ENCODE data around the gene MYPN. TPM values are rescaled to one million over a fixed set of nuclear protein-coding genes. Genes with fewer than 3 reads are reported as not detected.
"Not testable (repeated sequence)": the region's sequence is repeated elsewhere in the genome, so short reads cannot be mapped to it uniquely, and the experiment has no call there.

Gene MYPN
- total RNA-seq, 1 donor from 2014 or later = 1.4 TPM

DNA sequence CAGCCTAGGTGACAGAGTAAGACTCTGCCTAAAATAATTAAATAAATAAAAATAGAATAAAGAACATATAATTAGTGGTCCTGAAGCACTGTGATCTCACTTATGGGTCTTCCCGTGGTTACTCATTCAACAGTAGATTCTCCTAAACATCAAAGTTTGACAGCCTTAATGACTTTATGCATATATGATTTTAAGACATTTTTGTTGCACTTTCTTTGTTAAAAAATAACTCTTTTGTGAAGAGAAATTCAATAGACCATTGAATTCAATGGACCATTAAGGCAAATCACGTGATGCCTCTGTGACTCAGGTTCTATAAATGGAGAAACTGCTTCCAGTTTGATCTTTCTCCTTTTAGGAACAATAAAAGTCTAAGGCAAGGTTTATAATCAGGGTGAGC lies 63.0 kb downstream of the MYPN start:
- no peak for DNase-seq (ENCODE audit: low spot score)

DNA sequence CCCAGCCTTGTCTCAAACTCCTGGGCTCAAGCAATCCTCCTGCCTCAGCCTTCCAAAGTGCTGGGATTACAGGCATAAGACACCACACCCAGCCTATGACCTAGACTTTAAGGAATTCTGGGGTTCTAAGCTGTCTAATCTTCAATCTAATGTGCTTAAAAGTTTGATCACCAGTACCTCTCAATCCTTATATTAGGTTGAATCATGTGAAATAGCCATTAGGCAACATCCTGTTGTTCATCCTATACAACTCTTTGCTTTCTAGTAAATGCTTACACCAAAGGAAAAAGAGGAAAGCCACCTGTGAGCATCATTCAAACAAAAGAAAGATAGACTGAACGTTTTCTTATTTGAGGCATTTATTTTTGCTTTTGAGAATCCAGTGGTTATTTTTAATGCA lies 66.7 kb downstream of the MYPN start:
- DNase-seq (ENCODE audit: low spot score) = no peak

DNA sequence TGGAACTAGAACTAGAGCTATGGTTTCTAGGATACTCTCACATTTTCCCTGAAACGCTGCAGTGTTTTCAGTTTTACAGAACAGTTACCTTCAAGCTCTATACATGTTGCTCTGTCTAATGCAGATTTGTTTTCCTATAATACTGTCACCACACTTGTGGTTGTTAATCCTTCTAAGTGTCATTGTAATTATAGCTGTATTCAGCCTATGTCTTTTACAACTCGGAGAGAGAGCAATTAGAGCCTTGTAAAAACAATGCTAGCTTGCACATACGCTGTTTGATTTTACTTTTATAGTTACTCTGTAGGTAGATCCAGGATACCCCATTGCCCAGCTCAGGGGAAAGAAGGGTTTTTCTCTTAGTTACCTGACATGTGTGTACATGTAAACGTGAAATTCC lies 67.5 kb downstream of the MYPN start:
- DNase-seq (ENCODE audit: low spot score) = no peak

DNA sequence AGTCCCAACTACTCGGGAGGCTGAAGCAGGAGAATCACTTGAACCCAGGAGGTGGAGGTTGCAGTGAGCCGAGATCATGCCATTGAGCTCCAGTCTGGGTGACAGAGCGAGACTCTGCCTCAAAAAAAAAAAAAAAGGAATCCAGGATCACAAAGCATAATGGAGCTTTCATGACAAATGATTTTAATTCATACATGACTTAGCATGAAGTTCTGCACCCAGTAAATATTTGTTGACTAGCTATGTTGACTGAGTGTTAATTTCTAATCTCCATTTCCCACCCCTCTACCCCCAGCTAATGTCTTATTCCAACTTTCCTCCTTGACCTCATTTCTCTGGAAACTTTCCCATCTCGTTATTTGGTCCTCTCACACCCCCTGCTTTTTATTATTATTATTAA lies 69.3 kb downstream of the MYPN start:
- DNase-seq (ENCODE audit: low spot score) = no peak

DNA sequence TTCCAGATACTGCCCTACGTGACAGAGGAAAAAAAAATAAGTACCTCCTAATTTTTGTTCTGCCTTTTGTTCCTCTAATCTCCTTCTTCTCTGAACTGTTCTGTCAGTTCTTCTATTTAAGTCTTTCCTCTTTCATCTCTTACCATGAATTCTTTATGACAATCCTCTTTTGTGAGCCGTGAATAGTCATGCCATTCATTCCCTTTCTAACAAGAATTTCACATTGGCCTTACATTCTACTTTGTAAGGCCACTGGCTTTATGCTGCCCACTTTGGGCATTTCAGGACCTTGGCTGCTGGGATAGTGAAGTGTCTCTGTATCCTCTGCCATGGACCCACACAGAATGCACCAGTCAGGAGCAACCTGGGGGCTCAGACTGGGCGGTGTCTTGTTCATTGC lies 69.7 kb downstream of the MYPN start:
- DNase-seq (ENCODE audit: low spot score) = no peak

DNA sequence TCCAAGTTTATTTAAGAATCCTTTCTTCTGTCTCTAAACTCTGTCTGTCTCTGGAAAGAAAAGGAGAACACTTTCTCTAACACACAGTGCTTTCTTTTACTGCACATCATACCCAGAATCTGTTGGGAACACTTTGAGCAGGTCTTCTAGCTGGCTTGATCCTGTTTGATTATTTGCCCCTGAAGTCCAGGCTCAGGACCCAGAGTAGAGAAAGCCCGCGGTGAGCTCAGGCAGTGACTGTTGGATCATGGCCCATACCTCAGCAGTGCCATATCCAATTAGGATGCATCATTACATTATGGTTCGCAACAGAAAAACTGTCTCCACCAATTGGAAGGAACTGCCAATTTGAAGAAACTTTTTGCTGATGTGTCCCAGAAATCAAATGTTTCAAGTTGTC lies 71.2 kb downstream of the MYPN start:
- DNase-seq (ENCODE audit: low spot score) = no peak

DNA sequence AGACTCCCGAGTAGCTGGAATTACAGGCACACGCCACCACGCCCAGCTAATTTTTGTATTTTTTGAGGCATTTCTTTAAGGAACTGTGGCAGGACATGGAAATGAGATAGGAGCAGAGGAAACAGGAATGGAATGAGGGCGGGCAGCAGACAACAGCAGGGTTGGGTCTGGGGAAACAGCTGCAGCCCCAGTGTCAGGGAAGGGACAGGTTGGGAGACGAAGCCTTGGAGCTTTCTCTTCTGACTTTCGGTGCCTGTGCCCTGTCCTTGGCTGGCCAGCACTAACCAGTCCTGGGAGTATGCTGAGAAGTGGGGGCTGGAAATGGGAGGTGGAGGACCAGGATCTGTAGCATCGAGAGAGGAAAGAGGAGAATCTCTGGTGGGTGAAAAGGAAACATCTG lies 75.3 kb downstream of the MYPN start:
- no peak for DNase-seq (ENCODE audit: low spot score)

DNA sequence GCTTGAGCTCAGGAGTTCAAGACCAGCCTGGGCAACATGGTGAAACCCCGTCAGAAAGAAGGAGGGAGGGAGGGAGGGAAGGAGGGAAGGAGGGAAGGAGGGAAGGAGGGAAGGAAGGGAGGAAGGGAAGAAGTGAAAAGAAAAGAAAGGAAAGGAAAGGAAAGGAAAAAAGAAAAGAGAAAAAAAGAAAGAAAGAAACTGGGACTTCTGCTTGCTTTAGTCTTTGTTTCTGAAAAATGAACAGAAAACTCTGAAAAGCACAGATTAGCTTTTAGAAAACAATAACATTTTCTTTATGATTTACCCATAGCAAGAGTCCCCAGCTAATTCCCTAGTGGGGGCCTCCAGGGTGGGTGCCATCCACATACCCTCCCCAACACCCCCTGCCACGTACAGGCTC lies 75.8 kb downstream of the MYPN start:
- DNase-seq (ENCODE audit: low spot score) = no peak

DNA sequence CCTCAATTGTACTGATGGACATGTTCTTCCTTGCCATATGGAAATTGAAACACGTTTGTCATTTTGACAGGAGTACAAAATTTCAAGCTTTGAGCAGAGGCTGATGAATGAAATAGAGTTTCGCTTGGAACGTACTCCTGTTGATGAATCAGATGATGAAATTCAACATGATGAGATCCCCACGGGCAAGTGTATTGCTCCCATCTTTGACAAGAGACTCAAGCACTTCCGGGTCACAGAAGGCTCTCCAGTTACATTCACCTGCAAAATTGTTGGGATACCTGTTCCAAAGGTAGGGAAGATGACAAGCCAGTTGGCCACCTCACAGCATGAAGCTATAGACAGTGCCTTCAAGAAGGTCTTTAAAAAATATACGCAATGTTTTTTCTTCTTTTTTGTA lies 79.5 kb downstream of the MYPN start:
- no peak for DNase-seq (ENCODE audit: low spot score)

DNA sequence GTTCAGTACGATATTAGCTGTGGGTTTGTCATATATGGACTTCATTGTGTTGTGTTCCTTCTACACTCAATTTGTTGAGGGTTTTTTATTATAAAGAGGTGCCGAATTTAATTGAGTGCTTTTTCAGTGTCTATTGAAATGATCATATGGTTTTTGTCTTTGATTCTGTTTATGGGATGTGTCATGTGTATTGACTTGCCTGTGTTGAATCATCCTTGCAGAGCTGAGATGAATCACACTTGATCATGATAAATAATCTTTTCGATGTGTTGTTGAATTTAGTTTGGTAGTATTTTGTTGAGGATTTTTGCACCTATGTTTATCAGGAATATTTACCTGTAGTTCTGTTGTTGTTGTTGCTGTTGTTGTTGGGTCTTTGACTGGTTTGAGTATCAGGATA lies 82.8 kb downstream of the MYPN start:
- DNase-seq (ENCODE audit: low spot score) = no peak

DNA sequence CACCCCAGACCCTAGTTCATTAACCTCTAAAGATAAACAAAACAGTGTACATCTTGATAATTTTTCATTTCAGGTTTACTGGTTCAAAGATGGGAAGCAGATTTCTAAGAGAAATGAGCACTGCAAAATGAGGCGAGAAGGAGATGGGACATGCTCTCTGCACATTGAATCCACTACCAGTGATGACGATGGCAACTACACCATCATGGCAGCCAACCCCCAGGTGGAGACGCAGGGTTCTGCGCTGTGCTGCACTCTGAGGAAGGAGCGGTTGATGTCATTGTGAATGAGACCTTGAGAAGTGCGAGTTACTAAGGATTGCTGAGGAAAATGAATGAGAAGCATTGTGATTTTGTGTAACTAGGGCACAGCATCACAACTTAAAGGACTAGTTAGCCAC lies 85.0 kb downstream of the MYPN start:
- DNase-seq (ENCODE audit: low spot score) = no peak

DNA sequence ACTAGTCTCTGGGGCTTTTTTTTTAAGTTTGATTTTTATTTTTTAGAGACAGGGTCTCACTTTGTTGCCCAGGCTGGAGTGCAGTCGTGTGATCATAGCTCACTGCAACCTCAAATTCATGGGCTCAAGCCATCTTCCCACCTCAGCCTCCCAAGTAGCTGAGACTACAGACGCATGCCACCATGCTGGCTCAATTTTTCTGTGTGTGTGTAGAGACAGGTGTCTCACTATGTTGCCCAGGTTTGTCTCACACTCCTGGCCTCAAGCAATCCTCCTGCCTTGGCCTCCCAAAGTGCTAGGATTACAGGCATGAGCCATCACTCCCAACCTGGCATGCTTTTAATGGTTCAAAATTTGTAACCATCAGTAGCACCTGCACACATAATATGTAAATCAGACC lies 86.5 kb downstream of the MYPN start:
- not testable (repeated sequence) for DNase-seq (ENCODE audit: low spot score)

DNA sequence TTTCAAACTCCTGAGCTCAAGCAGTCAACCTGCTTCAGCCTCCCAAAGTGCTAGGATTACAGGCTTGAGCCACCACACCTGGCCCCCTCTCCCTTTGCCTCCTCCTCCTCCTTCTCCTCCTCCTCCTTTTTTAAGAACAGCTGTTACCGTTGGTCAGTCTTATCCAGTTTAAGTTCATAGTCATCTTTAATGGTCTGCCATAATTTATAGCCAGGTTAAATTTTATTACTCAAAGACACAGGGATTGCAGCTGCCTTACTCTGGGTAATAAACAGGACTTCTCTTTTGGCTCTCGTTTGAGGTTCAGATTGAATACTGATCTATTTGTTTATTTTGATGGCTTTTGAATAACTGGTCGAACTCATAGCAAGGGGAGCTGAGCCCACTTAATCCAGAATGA lies 87.4 kb downstream of the MYPN start:
- DNase-seq (ENCODE audit: low spot score) = no peak

DNA sequence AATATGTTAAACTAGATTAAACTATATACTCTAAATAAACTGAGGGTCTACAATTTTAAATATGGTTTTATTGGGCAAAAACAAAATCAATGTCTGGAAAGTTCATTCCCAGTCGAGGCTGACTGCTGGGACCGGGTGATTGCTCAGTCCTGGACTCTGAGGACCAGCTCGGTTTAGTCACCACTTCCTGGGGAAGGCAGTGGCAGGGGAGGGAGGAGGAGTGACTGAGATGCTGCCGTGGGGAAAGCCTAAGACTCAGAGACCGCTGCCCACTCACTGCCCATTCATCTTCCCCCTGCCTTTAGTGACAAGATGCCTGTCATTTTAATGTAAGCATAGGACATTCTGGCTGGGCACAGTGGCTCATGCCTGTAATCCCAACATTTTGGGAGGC lies 93.7 kb downstream of the MYPN start:
- no peak for DNase-seq (ENCODE audit: low spot score)

DNA sequence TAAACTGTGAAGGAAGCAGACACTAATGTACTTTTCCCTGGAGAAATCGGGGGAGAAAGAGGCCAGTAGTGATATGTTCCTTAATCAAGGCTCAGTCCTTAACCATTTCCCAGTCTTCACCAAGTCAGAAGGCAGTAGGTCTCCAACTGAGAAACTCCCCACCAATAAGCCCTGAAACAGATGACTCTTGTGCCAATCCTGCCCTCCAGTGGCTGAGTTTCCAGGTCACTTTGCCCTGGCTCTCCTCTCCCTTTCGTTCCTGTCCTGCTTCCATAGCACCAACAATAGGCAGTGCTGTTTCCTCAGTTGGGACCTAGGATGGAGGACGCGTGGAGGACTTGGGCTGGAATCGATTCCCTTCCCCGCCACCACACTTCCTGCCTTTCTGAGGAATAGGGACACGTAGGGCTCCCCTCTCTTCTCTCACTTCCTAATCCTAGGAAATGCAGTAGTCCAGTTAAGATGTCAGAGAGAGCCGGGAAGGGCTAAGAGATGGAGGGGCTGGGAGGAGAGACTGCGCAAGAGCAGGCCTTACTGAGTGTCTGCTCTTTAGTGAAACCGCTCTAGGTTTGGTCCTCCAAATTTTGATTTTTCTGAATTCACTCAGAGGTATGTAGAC lies 99.2 kb downstream of the MYPN start:
- DNase-seq (ENCODE audit: low spot score) = peak; percentile 58

DNA sequence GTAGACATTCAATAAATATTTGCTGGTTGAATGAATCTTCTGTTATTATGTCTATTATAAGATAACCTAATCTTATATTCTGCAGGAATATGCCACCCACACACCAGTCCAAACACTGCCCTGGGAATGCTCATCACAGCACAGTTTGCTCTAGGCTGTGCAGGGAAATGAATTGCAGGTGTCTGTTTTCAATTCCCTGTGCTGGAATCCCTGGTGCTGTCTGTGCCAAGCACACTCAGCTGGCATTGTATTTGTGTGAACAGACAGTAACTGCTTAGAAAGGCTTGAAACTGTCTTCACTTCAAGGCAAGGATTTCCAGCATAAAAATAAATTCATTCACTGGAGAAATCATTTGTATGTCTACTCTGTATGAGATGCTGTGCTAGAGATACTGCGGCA lies 102.4 kb downstream of the MYPN start:
- DNase-seq (ENCODE audit: low spot score) = no peak

DNA sequence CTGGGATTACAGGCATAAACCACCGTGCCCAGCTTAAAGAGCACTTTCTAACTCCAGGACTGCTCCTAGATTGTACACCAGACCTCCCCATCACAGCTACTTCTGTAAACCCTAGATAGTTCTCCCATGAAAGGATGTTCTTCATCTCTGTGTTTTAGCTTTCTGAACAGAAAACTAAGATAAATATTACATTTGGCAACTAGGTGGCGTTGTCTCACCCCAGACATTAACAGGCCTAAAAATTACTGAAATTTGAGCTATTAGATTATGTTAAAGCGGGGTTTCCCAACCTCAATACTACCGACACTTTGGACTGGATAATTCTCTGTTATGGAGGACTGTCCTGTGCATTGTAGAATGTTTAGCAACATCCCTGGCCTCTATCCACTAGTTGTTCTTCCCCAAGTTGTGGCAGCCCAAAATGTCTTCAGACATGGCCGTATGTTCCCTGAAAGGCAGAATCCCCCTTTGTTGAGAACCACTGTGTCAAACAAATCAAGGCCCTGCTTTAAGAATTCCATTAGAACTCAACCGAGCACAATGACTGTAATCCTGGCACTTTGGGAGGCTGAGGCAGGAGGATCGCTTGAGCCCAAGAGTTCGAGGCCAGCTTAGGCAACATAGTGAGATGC lies 103.5 kb downstream of the MYPN start:
- DNase-seq (ENCODE audit: low spot score) = peak; percentile 30

DNA sequence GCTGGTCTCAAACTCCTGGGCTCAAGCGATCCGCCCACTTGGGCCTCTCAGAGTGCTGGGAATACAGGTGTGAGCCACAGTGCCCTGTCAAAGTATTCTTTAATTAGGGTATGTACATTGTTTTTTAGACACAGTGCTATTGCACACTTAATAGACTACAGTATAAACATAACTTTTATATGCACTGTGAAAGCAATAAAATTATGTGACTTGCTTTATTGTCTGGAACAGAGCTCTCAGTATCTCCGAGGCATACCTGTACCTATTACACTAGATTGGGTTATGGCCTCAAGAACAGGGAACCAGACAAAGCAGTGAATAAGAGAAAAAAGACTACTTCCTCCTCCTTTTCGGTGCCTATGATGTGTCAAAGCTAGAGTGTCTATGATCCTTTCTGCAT lies 109.5 kb downstream of the MYPN start:
- DNase-seq (ENCODE audit: low spot score) = no peak

DNA sequence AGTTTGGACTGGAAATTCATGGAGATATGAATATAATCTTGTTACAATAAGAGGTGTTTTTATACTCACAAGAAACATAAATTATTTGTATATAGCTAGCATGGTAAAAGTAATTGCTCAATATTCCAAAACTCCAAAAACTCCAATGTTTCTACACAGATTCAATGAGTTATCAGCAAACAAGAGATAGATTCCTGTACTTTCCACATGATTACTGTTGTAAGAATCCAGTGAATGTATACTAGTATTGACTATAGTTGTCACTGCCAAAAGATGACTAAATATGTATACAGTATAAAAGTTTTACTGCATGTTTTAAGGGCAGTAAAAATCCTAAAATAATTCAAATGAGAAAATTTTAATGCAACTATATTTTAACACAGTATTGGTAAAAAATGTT lies 111.9 kb downstream of the MYPN start:
- DNase-seq (ENCODE audit: low spot score) = no peak

DNA sequence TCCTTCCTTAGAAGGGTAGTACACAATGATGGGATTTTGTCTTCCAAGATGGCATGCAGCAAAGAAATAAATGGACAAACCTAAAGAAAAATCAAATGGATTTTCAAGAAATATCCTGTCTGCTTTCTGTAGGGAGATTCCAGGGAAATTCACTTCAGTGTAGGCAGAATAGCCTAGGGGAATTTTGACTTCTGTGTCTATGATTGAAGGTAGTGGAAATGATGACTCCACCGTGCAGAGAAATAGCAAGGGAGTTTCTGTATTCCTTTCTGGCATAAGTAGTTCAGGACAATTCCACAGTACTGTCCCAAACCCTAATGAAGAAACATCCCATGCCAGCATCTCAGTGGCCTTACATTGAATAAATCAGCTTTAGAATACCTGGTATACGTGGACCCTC lies 113.1 kb downstream of the MYPN start:
- DNase-seq (ENCODE audit: low spot score) = no peak

DNA sequence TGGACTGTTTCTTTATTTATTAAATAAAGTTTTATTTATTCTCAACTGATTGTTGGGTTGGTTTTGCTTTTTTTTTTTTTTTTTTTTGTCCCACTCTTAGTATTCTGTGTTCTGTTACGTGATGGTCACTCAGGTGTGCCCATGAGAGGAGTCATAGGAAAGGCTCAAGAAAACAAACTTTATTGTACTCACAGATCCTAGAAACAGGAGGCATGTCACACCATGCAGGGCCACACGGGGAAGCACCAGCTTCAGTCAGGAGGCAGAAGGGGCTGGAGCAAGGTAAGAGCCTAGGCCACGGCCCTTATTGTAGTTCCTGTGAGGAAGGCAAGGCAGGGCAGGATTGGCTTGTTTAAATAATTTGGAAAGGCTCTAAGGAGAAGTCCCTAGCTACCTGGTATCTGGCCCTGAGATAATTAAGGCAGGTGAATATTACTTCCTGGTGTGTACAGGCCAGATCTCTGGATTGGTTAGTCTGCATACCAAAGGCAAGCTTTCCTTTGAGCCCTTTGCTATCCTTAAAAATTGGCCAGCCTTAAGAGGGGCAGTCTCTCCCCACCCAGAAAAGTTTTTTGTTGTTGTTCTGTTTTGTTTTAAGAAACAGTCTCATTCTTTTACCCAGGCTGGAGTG lies 114.4 kb downstream of the MYPN start:
- DNase-seq (ENCODE audit: low spot score) = no peak

DNA sequence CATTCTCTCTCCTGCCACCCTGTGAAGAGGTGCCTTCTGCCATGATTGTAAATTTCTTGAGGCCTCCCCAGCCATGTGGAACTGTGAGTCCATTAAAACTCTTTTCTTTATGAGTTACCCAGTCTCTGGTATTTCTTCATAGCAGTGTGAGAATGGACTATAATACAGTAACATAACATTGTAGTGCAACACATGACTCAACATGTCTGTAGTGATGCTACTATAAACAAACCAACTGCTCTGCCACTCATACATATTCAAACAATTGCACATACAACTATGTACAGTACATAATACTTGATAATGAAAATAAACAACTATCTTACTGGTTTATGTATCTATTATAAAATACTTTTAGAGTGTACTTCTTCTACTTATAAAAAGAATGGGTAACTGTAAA lies 115.5 kb downstream of the MYPN start:
- DNase-seq (ENCODE audit: low spot score) = no peak

DNA sequence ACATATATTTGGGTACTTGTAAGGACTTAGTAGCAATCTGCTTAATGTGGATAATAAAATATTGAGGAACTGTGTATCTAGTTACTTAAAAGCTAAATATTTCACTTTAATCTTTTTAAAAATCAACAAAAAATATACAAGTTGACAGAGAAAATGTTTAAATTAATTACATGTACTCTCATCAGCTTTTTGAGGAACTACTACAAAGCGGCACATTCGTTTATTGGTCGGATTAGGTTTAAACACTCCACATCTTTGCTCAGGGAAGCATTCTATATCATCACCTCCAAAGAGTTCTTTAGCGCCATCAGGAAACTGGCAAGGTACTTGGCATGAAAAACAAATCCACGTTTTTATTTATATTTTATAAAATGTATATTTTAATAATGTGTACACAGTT lies 121.0 kb downstream of the MYPN start:
- no peak for DNase-seq (ENCODE audit: low spot score)

Measured in umbilical cord (tissue), 2 donors.